GM12873 (cell line): ENCODE results near the gene SNCAIP.

Experiments
- CTCF ChIP-seq: IDR thresholded peaks from 2 replicates; pipeline ENCODE4 v1.5.1; 2012; ENCODE audit warnings: low read depth, mild to moderate bottlenecking, moderate library complexity, low read length, control low read depth; ENCODE audit not compliant: insufficient read depth; ENCODE audit errors: missing control alignments

Gene SNCAIP

GRCh38 chr5:122473941-122474340 is 161.9 kb downstream of the SNCAIP start:
- no peak for TF ChIP-seq CTCF

GRCh38 chr5:122478741-122479442 is 166.9 kb downstream of the SNCAIP start:
- TF ChIP-seq CTCF: no peak

- TF ChIP-seq CTCF: no peak
These were observed 168.1 kb downstream of the SNCAIP start for GRCh38 chr5:122480146-122480545.

DNA sequence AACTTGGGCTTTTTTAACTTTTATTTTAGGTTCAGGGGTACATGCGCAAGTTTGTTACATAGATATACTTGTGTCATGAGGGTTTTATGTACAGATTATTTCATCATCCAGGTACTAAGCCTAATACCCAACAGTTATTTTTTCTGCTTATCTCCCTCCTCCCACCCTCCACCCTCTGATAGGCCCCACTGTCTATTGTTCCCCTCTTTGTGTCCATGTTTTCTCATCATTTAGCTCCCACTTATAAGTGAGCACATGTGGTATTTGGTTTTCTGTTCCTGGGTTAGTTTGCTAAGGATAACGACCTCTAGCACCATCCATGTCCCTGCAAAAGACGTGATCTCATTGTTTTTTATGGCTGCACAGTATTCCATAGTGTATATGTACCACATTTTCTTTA is 172.1 kb downstream of the SNCAIP start:
- no peak for TF ChIP-seq CTCF

DNA sequence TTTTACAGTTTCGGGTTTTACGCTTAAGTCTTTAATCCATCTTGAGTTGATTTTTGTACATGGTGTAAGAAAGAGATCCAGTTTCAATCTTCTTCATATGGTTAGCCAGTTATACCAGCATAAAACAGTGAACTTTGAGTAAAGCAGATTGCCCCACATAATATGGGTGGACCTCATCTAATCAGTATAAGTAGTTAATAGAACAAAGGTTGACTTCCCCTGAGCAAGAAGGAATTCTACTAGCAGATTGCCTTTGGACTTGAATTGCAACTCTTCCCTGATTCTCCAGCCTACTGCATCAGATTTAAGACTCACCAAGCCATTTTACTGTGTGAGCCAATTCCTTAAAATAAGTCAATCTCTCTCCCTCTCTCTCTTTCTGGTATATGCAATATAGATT is 173.2 kb downstream of the SNCAIP start:
- TF ChIP-seq CTCF: no peak

DNA sequence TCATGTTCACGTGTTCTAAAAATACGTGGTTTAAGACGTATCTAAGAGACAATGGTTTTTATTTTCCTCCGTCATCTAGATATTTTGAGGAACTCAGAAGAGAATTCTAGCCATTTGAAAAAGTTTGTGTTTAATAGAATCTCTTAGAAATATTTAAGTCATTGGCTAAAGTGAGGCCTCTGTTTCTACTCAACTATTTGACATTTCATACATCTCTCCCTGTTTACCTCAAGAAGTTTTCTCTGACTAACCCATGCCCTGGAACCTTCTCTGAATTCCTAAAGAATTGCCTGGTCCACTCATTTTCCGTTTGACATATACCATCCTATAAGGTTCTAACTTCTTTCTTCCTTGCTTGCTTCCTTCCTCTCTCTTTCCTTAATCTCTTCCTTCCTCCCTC is 178.7 kb downstream of the SNCAIP start:
- TF ChIP-seq CTCF: no peak

GRCh38 chr5:122492675-122493074 is 180.6 kb downstream of the SNCAIP start:
- peak; percentile 48 for TF ChIP-seq CTCF
